Adrenal gland (tissue), 12 donors: ENCODE measurements around the gene C21orf58. TPM values are rescaled to one million over a fixed set of nuclear protein-coding genes. Genes with fewer than 3 reads are reported as not detected.
"Not testable (repeated sequence)": the region's sequence is repeated elsewhere in the genome, so short reads cannot be mapped to it uniquely, and the experiment has no call there.

Source experiments
- DNase-seq, 7 donors: peaks; one replicate each; pipeline ENCODE4 v3.0.0-alpha.2; 2019 to 2020
- H3K27ac ChIP-seq, 5 donors: fragments of 200-600 bp; sonication (generic) in 4 of 5; 1 replicate in 3 of 5; 2 replicates in 2 of 5; pipeline versions ENCODE4 v1.5.1 to v1.8.0; 2016 to 2020; ENCODE audit warnings: mild to moderate bottlenecking in 1 of 5
- H3K27me3 ChIP-seq: fragments of 200-600 bp; 2 replicates; pipeline ENCODE4 v1.8.0; 2021
- H3K36me3 ChIP-seq, 2 donors: fragments of 200-600 bp; replicated peaks in 1 of 2; 1 replicate in 1 of 2; 2 replicates in 1 of 2; pipeline versions ENCODE4 v1.5.1 to v1.8.0; 2018 to 2022
- H3K4me1 ChIP-seq, 2 donors: fragments of 200-600 bp; replicated peaks in 1 of 2; 1 replicate in 1 of 2; 2 replicates in 1 of 2; pipeline versions ENCODE4 v1.5.1 to v1.8.0; 2018 to 2021
- H3K4me3 ChIP-seq, 4 donors: fragments of 200-600 bp; sonication (generic) in 3 of 4; one replicate each; pipeline ENCODE4 v1.5.1; 2016 to 2018
- H3K9me3 ChIP-seq, 3 donors: fragments of 200-600 bp; sonication (generic) in 1 of 3; replicated peaks in 1 of 3; 1 replicate in 2 of 3; 2 replicates in 1 of 3; pipeline versions ENCODE4 v1.5.1 to v1.8.0; 2016 to 2021
- POLR2A ChIP-seq, 2 donors: fragments of 450-650 bp; IDR thresholded peaks; one replicate each; pipeline ENCODE4 v1.6.1; 2017; ENCODE audit warnings: antibody characterized with exemption in 2 of 2, mild to moderate bottlenecking in 2 of 2, moderate library complexity in 1 of 2
- WGBS, 4 donors: extraction: QIAGEN DNeasy Blood & Tissue Kit in 2 of 4; methylation state at CpG; one replicate each; pipeline versions ENCODE4 v1.1.5 to v1.1.7; 2013 to 2017; 5-methylcytosine and 5-hydroxymethylcytosine counted together
- intact Hi-C, 2 donors: fragments of 100-400 bp; cut with DNase I; formaldehyde crosslinking; loops; one replicate each; pipeline versions ENCODE4 v1.14.1 to v1.15.0; 2022 to 2023
- polyA plus RNA-seq, 3 donors: library from polyadenylated mRNA; stranded (reverse); fragments of 200-250 nt in 2 of 3; fragments of 350-450 nt in 1 of 3; fragmentation: Illumina TruSeq in 1 of 3; extraction: RNeasy Lipid Tissue Mini Kit (QIAGEN cat#74804) in 1 of 3; gene quantifications; one replicate each; pipeline ENCODE4 v1.2.3, GENCODE V29; 2013 to 2014
- total RNA-seq, 9 donors: library from RNA; depleted of rRNA in 4 of 9; stranded (reverse); fragments of >200 nt in 4 of 9; fragments of 120-200 nt in 1 of 9; fragmentation: NEBNext Ultra II Directional in 1 of 9; extraction: Animal tissue kit (Norgen Biotek cat#: 25700) in 1 of 9; gene quantifications; one replicate each; pipeline versions ENCODE4 v1.1.0 to v1.2.4, GENCODE V29; 2013 to 2023
- TF ChIP-seq, protein P1 (sequence below), 6 experiments: fragments of 450-650 bp in 4 of 6; fragments of 200-600 bp in 2 of 6; sonication (generic) in 1 of 6; IDR thresholded peaks; 1 replicate in 5 of 6; 2 replicates in 1 of 6; pipeline versions ENCODE4 v1.5.1 to v1.8.0; 2016 to 2021; ENCODE audit warnings: antibody characterized with exemption in 6 of 6, mild to moderate bottlenecking in 2 of 6, moderate library complexity in 1 of 6
- donor health status: healthy with polysubstance abuse.
- donor health status: Bipolar disorder and iron deficiency.
- donor health status: DM: yes; HTN: yes; CAD: no.
- donor health status: DM: no; HTN: no; CAD: no.
- donor health status: DM: no; HTN: no; CAD: no.
- donor health status: DM: yes; HTN: yes; CAD: no.

The C21orf58 gene
- total and polyA plus RNA-seq, 12 donors, result 0.46 to 15.0 (median 2.3) TPM

DNA sequence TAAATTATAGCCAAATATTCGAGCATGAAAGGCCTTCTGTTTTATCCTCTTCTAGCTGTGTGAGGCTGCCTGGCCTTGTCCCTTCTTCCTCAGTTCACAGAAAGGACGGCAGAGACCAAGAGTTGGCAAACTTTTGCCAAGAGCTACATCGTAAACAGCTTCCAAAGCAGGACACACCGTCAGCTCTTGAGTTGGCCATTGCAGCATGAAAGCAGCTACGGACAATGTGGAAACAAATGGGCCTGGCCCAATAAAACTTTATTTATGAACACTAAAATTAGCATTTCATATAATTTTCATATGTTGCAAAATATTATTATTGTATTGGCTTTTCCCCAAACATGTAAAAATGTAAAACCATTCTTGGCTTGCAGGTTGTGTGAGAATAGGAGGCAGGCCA, 10.7 kb downstream of the C21orf58 start:
- Histone ChIP-seq H3K27ac (no peak overlapping the region), H3K4me3 (no peak overlapping the region), H3K27me3 (no peaks in the 10 kb centered on the region), H3K36me3 (no peaks in the 10 kb centered on the region), H3K4me1 (no peaks in the 10 kb centered on the region), H3K9me3 (no peaks in the 10 kb centered on the region)
- DNase-seq, result no peak
- TF ChIP-seq, protein P1, sequence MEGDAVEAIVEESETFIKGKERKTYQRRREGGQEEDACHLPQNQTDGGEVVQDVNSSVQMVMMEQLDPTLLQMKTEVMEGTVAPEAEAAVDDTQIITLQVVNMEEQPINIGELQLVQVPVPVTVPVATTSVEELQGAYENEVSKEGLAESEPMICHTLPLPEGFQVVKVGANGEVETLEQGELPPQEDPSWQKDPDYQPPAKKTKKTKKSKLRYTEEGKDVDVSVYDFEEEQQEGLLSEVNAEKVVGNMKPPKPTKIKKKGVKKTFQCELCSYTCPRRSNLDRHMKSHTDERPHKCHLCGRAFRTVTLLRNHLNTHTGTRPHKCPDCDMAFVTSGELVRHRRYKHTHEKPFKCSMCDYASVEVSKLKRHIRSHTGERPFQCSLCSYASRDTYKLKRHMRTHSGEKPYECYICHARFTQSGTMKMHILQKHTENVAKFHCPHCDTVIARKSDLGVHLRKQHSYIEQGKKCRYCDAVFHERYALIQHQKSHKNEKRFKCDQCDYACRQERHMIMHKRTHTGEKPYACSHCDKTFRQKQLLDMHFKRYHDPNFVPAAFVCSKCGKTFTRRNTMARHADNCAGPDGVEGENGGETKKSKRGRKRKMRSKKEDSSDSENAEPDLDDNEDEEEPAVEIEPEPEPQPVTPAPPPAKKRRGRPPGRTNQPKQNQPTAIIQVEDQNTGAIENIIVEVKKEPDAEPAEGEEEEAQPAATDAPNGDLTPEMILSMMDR (IDR thresholded peaks at IDR 0.05), result no peak
- no peak for TF ChIP-seq POLR2A (IDR thresholded peaks at IDR 0.05)
- intact Hi-C loops, result no loop called here
- WGBS, 4 donors, result 87 to 99% (median 93%) methylated on average over 5 of the region's 5 CpGs

DNA sequence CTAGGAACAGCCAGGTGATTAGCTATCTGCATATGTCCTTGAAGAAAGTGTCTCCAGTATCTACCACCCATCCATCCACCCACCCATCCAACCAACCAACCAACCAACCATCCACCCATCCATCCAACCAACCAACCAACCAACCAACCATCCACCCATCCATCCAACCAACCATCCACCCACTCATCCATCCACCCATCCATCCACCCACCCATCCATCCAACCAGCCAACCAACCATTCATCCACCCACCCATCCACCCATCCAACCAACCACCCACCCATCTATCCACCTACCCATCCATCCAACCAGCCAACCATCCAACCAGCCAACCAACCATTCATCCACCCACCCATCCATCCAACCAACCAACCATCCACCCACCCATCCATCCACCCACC, 12.1 kb downstream of the C21orf58 start:
- Histone ChIP-seq H3K27me3 (no peaks in the 10 kb centered on the region), H3K9me3 (no peaks in the 10 kb centered on the region), H3K4me3 (no peak overlapping the region), H3K27ac (no peak overlapping the region), H3K4me1 (no peaks in the 10 kb centered on the region), H3K36me3 (no peaks in the 10 kb centered on the region)
- intact Hi-C loops, result no loop called here
- no peak for DNase-seq
- TF ChIP-seq POLR2A (IDR thresholded peaks at IDR 0.05), result no peak
- TF ChIP-seq, protein P1 (IDR thresholded peaks at IDR 0.05), result no peak

DNA sequence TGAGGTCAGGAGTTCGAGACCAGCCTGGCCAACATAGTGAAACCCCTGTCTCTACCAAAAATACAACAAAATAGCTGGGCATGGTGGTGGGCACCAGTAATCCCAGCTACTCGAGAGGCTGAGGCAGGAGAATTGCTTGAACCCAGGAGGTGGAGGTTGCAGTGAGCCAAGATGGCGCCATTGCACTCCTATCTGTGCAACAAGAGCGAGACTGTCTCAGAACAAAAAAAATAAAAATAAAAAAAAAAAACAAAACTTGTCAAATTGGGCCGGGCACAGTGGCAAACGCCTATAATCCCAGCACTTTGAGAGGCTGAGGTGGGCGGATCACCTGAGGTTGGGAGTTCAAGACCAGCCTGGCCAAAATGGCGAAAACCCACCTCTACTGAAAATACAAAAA, 13.4 kb downstream of the C21orf58 start:
- H3K4me1 ChIP-seq, DNase-seq, H3K27me3 ChIP-seq, H3K27ac ChIP-seq, H3K36me3 ChIP-seq, H3K4me3 ChIP-seq, intact Hi-C loops, H3K9me3 ChIP-seq: not testable (repeated sequence)
- 92 to 97% (median 95%) methylated on average over 8 of the region's 8 CpGs for WGBS, 4 donors

DNA sequence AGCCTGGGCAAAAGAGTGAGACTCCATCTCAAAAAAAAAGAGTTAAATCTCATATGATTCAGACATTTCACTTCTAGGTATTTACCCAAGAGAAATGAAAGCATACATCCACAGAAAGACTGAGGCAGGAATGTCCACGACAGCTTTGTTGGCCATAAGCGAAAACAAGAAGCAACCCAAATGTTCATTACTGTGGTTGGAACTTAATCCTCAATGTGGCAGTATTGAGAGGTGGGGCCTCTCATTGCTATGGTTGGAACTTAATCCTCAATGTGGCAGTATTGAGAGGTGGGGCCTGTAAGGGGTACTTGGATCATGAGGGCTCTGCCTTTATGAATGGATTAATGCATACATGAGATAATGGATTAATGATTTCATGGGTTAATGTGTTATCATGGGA, 15.2 kb downstream of the C21orf58 start:
- Histone ChIP-seq H3K27me3 (no peaks in the 10 kb centered on the region), H3K4me3 (no peak overlapping the region), H3K27ac (no peak overlapping the region), H3K4me1 (no peaks in the 10 kb centered on the region), H3K36me3 (no peaks in the 10 kb centered on the region), H3K9me3 (no peaks in the 10 kb centered on the region)
- TF ChIP-seq, protein P1 (IDR thresholded peaks at IDR 0.05), result no peak
- no peak for TF ChIP-seq POLR2A (IDR thresholded peaks at IDR 0.05)
- DNase-seq, result no peak
- 97 to 100% (median 99%) methylated on average over 2 of the region's 2 CpGs for WGBS, 4 donors
- intact Hi-C loops, result no loop called here

DNA sequence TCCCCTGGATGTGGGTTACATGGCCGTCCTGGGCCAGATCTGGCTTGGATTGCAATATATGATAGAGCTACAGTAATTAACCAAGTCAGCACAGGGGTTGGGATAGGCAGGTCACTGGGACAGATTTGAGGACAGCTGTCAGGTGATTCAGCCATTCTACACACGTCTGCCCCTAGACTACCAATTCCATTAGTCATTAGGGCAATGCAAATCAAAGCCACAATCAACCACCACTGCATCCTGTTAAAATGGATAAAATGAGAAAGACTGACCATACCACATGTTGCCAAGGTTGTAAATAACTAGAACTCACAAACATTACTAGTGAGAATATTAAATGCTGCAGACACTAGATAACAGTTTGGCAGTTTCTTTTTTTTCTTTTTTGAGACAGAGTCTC, 16.0 kb downstream of the C21orf58 start:
- H3K27me3 ChIP-seq, result no peaks in the 10 kb centered on the region
- no peaks in the 10 kb centered on the region for H3K36me3 ChIP-seq
- DNase-seq, result no peak
- no peaks in the 10 kb centered on the region for H3K9me3 ChIP-seq
- no peak overlapping the region for H3K27ac ChIP-seq
- no peak overlapping the region for H3K4me3 ChIP-seq
- WGBS, 4 donors, result 65 to 87% (median 78%) methylated on average over 2 of the region's 2 CpGs
- H3K4me1 ChIP-seq, result no peaks in the 10 kb centered on the region
- no peak for TF ChIP-seq POLR2A (IDR thresholded peaks at IDR 0.05)
- TF ChIP-seq, protein P1 (IDR thresholded peaks at IDR 0.05), result no peak
- intact Hi-C loops, result no loop called here
